Naive thymus-derived CD8-positive, alpha-beta T cell (primary cell): Measurements from ENCODE around the gene NUDT4. TPM values are rescaled to one million over a fixed set of nuclear protein-coding genes. Genes with fewer than 3 reads are reported as not detected.
"Not testable (repeated sequence)": the region's sequence is repeated elsewhere in the genome, so short reads cannot be mapped to it uniquely, and the experiment has no call there.

Experiments used
- ATAC-seq, 2 donors: fragments of 150-1000 bp; cut with Tn5 transposase in 1 of 2; sonication (Bioruptor Pico), chemical (Tn5 transposase) in 1 of 2; 1 replicate in 1 of 2; 2 replicates in 1 of 2; pipeline ENCODE4 v1.10.0; 2021; ENCODE audit warnings: mild to moderate bottlenecking in 2 of 2, moderate library complexity in 2 of 2
- POLR2A ChIA-PET: fragments of 350-600 bp; sonication (Branson Sonifier 250); formaldehyde crosslinking; loops from one replicate; lab custom pipeline; 2021; ENCODE audit warnings: antibody characterized with exemption; lab: Charles Lee
- DNase-seq, 10 donors: peaks; one replicate each; pipeline versions ENCODE4 v3.0.0 to v3.0.0-alpha.2; 2020 to 2022
- H3K27ac Mint-ChIP-seq, 10 donors: one replicate each; pipeline ENCODE4 v1.8.0; 2020 to 2022; ENCODE audit warnings: mild to moderate bottlenecking in 10 of 10, mixed read lengths in 10 of 10, moderate library complexity in 4 of 10, inconsistent platforms in 1 of 10
- H3K27me3 Mint-ChIP-seq, 5 donors: one replicate each; pipeline ENCODE4 v1.8.0; 2021 to 2022; ENCODE audit warnings: mixed read lengths in 5 of 5
- H3K36me3 Mint-ChIP-seq, 3 donors: one replicate each; pipeline ENCODE4 v1.8.0; 2020 to 2022; ENCODE audit warnings: mixed read lengths in 3 of 3, mild to moderate bottlenecking in 2 of 3, inconsistent platforms in 1 of 3
- H3K4me1 Mint-ChIP-seq, 4 donors: one replicate each; pipeline ENCODE4 v1.8.0; 2021 to 2022; ENCODE audit warnings: mixed read lengths in 4 of 4
- H3K4me3 Mint-ChIP-seq, 10 donors: one replicate each; pipeline ENCODE4 v1.8.0; 2020 to 2022; ENCODE audit warnings: mild to moderate bottlenecking in 10 of 10, mixed read lengths in 10 of 10, moderate library complexity in 6 of 10, inconsistent platforms in 1 of 10
- H3K9me3 Mint-ChIP-seq, 9 donors: one replicate each; pipeline ENCODE4 v1.8.0; 2020 to 2022; ENCODE audit warnings: mixed read lengths in 9 of 9, mild to moderate bottlenecking in 3 of 9, inconsistent platforms in 1 of 9, moderate library complexity in 1 of 9
- polyA plus RNA-seq, 3 donors: library from polyadenylated mRNA; unstranded; fragments of 300-500 nt; fragmentation: Illumina TruSeq; gene quantifications; one replicate each; pipeline ENCODE4 v1.2.3, GENCODE V29; 2021
- total RNA-seq, 8 experiments: library from RNA in 2 of 8; stranded (reverse) in 2 of 8; gene quantifications; one replicate each; pipeline ENCODE4 v1.2.3 and lab custom pipeline; 2021 to 2026

Gene NUDT4
- total and polyA plus RNA-seq, 5 experiments from 2014 or later = 38.0 to 55.5 (median 47.8) TPM

- Mint-ChIP-seq H3K9me3 (no peaks in the 10 kb centered on the region), H3K27ac (peak overlapping the region in 8 of 10 donors; percentile 8 to 81 (median 54)), H3K4me3 (peak overlapping the region in 9 of 10 donors; percentile 5 to 65 (median 49)), H3K27me3 (no peaks in the 10 kb centered on the region), H3K36me3 (peaks cover 0 to 11% (median 0%) of the 10 kb centered on the region in 3 donors), H3K4me1 (peaks cover 32 to 92% (median 87%) of the 10 kb centered on the region in 4 donors)
- DNase-seq = no peak
- ATAC-seq = no peak
- POLR2A ChIA-PET = interaction anchor here (0.6 to 1.4 kb wide), 5 partner anchors 12 to 56 kb away, joined by 3 to 6 read pairs (median 3); no protein-coding TSS in a partner anchor
These were observed 48.1 kb downstream of the NUDT4 start for GRCh38 chr12:93425736-93426411.

- Mint-ChIP-seq H3K27ac (peak overlapping the region; percentile 7 to 81 (median 54)), H3K9me3 (no peaks in the 10 kb centered on the region), H3K4me3 (peak overlapping the region in 9 of 10 donors; percentile 5 to 65 (median 47)), H3K27me3 (no peaks in the 10 kb centered on the region), H3K4me1 (peaks cover 32 to 91% (median 89%) of the 10 kb centered on the region in 4 donors), H3K36me3 (peaks cover 0 to 11% (median 0%) of the 10 kb centered on the region in 3 donors)
- POLR2A ChIA-PET = interaction anchor here (0.6 to 1.4 kb wide), 4 partner anchors 12 to 55 kb away, joined by 3 to 6 read pairs (median 4); no protein-coding TSS in a partner anchor
- ATAC-seq = peak; percentile 45
- no peak for DNase-seq
These were observed 48.7 kb downstream of the NUDT4 start for GRCh38 chr12:93426412-93426805.

- Mint-ChIP-seq H3K4me1 (peaks cover 36 to 91% (median 88%) of the 10 kb centered on the region in 4 donors), H3K9me3 (no peaks in the 10 kb centered on the region), H3K27me3 (no peaks in the 10 kb centered on the region), H3K36me3 (peaks cover 0 to 7% (median 0%) of the 10 kb centered on the region in 3 donors), H3K4me3 (peak overlapping the region in 6 of 10 donors; percentile 8 to 52 (median 24)), H3K27ac (peak overlapping the region in 7 of 10 donors; percentile 4 to 70 (median 23))
- POLR2A ChIA-PET = interaction anchor here (0.8 kb wide), 1 partner anchor 8 kb away, joined by 3 read pairs; no protein-coding TSS in a partner anchor
- ATAC-seq = no peak
- DNase-seq = no peak
These were observed 50.2 kb downstream of the NUDT4 start for GRCh38 chr12:93427779-93428564.

GRCh38 chr12:93429448-93429847 is 51.7 kb downstream of the NUDT4 start:
- DNase-seq = no peak
- Mint-ChIP-seq H3K27me3 (no peaks in the 10 kb centered on the region), H3K9me3 (no peaks in the 10 kb centered on the region), H3K4me1 (peaks cover 27 to 92% (median 89%) of the 10 kb centered on the region in 4 donors), H3K36me3 (peaks cover 0 to 9% (median 0%) of the 10 kb centered on the region in 3 donors), H3K27ac (no peak overlapping the region), H3K4me3 (peak overlapping the region in 1 of 10 donors; percentile 14)
- no peak for ATAC-seq
- POLR2A ChIA-PET = interaction anchor here (0.7 to 0.9 kb wide), 3 partner anchors 12 to 726 kb away, joined by 3 to 4 read pairs (median 3); no protein-coding TSS in a partner anchor

GRCh38 chr12:93429852-93430251 is 52.1 kb downstream of the NUDT4 start:
- Mint-ChIP-seq H3K4me1 (peaks cover 27 to 89% (median 86%) of the 10 kb centered on the region in 4 donors), H3K27ac (peak overlapping the region in 2 of 10 donors; percentile 60 to 64), H3K27me3 (no peaks in the 10 kb centered on the region), H3K9me3 (no peaks in the 10 kb centered on the region), H3K4me3 (peak overlapping the region in 6 of 10 donors; percentile 1 to 59 (median 34)), H3K36me3 (peaks cover 0 to 9% (median 0%) of the 10 kb centered on the region in 3 donors)
- DNase-seq (no peak), ATAC-seq (no peak)
- POLR2A ChIA-PET = interaction anchor here (0.7 to 0.9 kb wide), 2 partner anchors 11 to 726 kb away, joined by 3 read pairs; no protein-coding TSS in a partner anchor

- peaks cover 27 to 89% (median 83%) of the 10 kb centered on the region in 4 donors for H3K4me1 Mint-ChIP-seq
- H3K27me3 Mint-ChIP-seq = no peaks in the 10 kb centered on the region
- DNase-seq = no peak
- no peaks in the 10 kb centered on the region for H3K9me3 Mint-ChIP-seq
- no peak for ATAC-seq
- peaks cover 0 to 9% (median 0%) of the 10 kb centered on the region in 3 donors for H3K36me3 Mint-ChIP-seq
- POLR2A ChIA-PET = interaction anchor here (0.9 kb wide), 1 partner anchor 11 kb away, joined by 3 read pairs; no protein-coding TSS in a partner anchor
- peak overlapping the region in 3 of 10 donors; percentile 23 to 64 (median 60) for H3K27ac Mint-ChIP-seq
- peak overlapping the region in 6 of 10 donors; percentile 1 to 59 (median 30) for H3K4me3 Mint-ChIP-seq
These were observed 52.6 kb downstream of the NUDT4 start for GRCh38 chr12:93430280-93430679.

- Mint-ChIP-seq H3K4me1 (peaks cover 26 to 85% (median 80%) of the 10 kb centered on the region in 4 donors), H3K4me3 (peak overlapping the region in 3 of 10 donors; percentile 15 to 39 (median 34)), H3K27ac (peak overlapping the region in 6 of 10 donors; percentile 5 to 78 (median 44))
- POLR2A ChIA-PET, ATAC-seq, H3K9me3 Mint-ChIP-seq, DNase-seq, H3K27me3 Mint-ChIP-seq, H3K36me3 Mint-ChIP-seq: not testable (repeated sequence)
These were observed 54.3 kb downstream of the NUDT4 start for GRCh38 chr12:93432031-93432430.

GRCh38 chr12:93434256-93434865 is 56.6 kb downstream of the NUDT4 start:
- Mint-ChIP-seq H3K36me3 (peaks cover 0 to 9% (median 0%) of the 10 kb centered on the region in 3 donors), H3K4me1 (peaks cover 37 to 88% (median 80%) of the 10 kb centered on the region in 4 donors), H3K9me3 (no peaks in the 10 kb centered on the region), H3K27me3 (no peaks in the 10 kb centered on the region), H3K27ac (peak overlapping the region in 2 of 10 donors; percentile 33 to 38), H3K4me3 (peak overlapping the region in 3 of 10 donors; percentile 7 to 24 (median 11))
- DNase-seq (no peak), ATAC-seq (no peak)
- POLR2A ChIA-PET = no interaction called here

- DNase-seq (no peak), ATAC-seq (no peak)
- Mint-ChIP-seq H3K4me3 (peak overlapping the region in 9 of 10 donors; percentile 33 to 94 (median 57)), H3K27me3 (no peaks in the 10 kb centered on the region), H3K36me3 (peaks cover 0 to 4% (median 1%) of the 10 kb centered on the region in 3 donors), H3K4me1 (peaks cover 45 to 83% (median 73%) of the 10 kb centered on the region in 4 donors), H3K9me3 (no peaks in the 10 kb centered on the region), H3K27ac (peak overlapping the region in 9 of 10 donors; percentile 18 to 83 (median 54))
- POLR2A ChIA-PET = interaction anchor here (1.0 kb wide), 1 partner anchor 19 kb away, joined by 5 read pairs; no protein-coding TSS in a partner anchor
These were observed 60.7 kb downstream of the NUDT4 start for GRCh38 chr12:93438266-93439050.

GRCh38 chr12:93440043-93440835 is 62.5 kb downstream of the NUDT4 start:
- Mint-ChIP-seq H3K27ac (peak overlapping the region; percentile 89 to 97 (median 94)), H3K36me3 (peaks cover 0 to 4% (median 0%) of the 10 kb centered on the region in 3 donors)
- POLR2A ChIA-PET = interaction anchor here (0.6 to 1.6 kb wide), 8 partner anchors 9 to 329 kb away, joined by 3 to 7 read pairs (median 3); partner anchors contain the start of gene MRPL42

More at GRCh38 chr12:93440043-93440835, 62.5 kb downstream of the NUDT4 start:
- no peak for DNase-seq
- Mint-ChIP-seq H3K27me3 (no peaks in the 10 kb centered on the region), H3K4me3 (peak overlapping the region; percentile 83 to 98 (median 94)), H3K4me1 (peaks cover 45 to 68% (median 62%) of the 10 kb centered on the region in 4 donors), H3K9me3 (no peaks in the 10 kb centered on the region)
- no peak for ATAC-seq
